ENCODE measurements around the gene PDLIM5.

The PDLIM5 gene

GRCh38 chr4:94695384-94695783 lies 243.6 kb downstream of the PDLIM5 start:
- no peak for DNase-seq (ENCODE audit: extremely low read depth, insufficient read length)
- H3K36me3 ChIP-seq (ENCODE audit: control insufficient read depth, insufficient read depth, low read length) = no peaks in the 10 kb centered on the region
- H3K4me3 ChIP-seq (replicated peaks; ENCODE audit: low read depth, low read length) = no peak overlapping the region
- TF ChIP-seq, protein P1, sequence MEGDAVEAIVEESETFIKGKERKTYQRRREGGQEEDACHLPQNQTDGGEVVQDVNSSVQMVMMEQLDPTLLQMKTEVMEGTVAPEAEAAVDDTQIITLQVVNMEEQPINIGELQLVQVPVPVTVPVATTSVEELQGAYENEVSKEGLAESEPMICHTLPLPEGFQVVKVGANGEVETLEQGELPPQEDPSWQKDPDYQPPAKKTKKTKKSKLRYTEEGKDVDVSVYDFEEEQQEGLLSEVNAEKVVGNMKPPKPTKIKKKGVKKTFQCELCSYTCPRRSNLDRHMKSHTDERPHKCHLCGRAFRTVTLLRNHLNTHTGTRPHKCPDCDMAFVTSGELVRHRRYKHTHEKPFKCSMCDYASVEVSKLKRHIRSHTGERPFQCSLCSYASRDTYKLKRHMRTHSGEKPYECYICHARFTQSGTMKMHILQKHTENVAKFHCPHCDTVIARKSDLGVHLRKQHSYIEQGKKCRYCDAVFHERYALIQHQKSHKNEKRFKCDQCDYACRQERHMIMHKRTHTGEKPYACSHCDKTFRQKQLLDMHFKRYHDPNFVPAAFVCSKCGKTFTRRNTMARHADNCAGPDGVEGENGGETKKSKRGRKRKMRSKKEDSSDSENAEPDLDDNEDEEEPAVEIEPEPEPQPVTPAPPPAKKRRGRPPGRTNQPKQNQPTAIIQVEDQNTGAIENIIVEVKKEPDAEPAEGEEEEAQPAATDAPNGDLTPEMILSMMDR (IDR thresholded peaks at IDR 0.05; ENCODE audit: insufficient read depth, low read length, poor library complexity, severe bottlenecking) = no peak
- H3K27me3 ChIP-seq (replicated peaks; ENCODE audit: control insufficient read depth, insufficient read depth, low read length) = no peaks in the 10 kb centered on the region

DNA sequence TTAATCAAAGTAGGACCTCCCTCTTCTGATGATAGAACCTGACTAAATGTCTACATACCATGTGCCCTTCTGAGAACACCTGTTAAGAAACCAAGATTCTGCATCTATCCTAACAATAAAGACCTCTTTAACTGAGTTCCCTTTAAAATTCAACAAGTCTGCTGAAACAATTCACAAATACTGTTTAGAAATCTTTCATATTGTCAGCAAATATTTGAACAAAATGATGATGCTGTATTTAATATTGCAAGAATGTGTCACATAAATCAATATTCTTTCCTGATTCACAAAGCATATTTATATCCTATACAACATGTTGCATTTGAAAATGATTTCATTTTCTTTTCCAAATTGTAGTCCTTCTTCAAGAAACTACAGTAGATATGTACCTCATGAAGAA lies 246.4 kb downstream of the PDLIM5 start:
- DNase-seq (ENCODE audit: extremely low read depth, insufficient read length) = no peak
- TF ChIP-seq, protein P1 (IDR thresholded peaks at IDR 0.05; ENCODE audit: insufficient read depth, low read length, poor library complexity, severe bottlenecking) = no peak
- Histone ChIP-seq H3K36me3 (ENCODE audit: control insufficient read depth, insufficient read depth, low read length) (no peaks in the 10 kb centered on the region), H3K27me3 (replicated peaks; ENCODE audit: control insufficient read depth, insufficient read depth, low read length) (no peaks in the 10 kb centered on the region), H3K4me3 (replicated peaks; ENCODE audit: low read depth, low read length) (no peak overlapping the region)

DNA sequence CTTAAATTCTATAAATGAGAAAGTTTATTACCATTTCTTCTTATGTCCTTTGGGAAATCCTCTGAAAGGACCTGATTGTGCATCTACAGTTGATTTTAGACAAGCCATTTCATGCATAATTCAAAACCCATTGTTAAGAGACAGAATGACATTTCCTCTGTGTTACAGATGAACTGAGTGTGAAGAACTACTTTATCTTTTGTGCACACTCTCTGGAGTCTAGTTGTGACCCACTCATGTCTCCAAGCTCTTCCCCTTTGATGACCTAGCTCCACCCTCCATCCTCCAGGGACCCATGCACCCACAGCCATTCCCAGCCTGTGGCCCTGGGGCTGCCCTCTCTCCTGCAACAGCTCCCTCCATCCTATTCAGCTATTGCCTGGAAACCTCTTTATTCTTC lies 248.6 kb downstream of the PDLIM5 start:
- no peak for DNase-seq (ENCODE audit: extremely low read depth, insufficient read length)
- TF ChIP-seq, protein P1 (IDR thresholded peaks at IDR 0.05; ENCODE audit: insufficient read depth, low read length, poor library complexity, severe bottlenecking) = no peak
- no peaks in the 10 kb centered on the region for H3K27me3 ChIP-seq (replicated peaks; ENCODE audit: control insufficient read depth, insufficient read depth, low read length)
- H3K36me3 ChIP-seq (ENCODE audit: control insufficient read depth, insufficient read depth, low read length) = no peaks in the 10 kb centered on the region
- H3K4me3 ChIP-seq (replicated peaks; ENCODE audit: low read depth, low read length) = no peak overlapping the region

DNA sequence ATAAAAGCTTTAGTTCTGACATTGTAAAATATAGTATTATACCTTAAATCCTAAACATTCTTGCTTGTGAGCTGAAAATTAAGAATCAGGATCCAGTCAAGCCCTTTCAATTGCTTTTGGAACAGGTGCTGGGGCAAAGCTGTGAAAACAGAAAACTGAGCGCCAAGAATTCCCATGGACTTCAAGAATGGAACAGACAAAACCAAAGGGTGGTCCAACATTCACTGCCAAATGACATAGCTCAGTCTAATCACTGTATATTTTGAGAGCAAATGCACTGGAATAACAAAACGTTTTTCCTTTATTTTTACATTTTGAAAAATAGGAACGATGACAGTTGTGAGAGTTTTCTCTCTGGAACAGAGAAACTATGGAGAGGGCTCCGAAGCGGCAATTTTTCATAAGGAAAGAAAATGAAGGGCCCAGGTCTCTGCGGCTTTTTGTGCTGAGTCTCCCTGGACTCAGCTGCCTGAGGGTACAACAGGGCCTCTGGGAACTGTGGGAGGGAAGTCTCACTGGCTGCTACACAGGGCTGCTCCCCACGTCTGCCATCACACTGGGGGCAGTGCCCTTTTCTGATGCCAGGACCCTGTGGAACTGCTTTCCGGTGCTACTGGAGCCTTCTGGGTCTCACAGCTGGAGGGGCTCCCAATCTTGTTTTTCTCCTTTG lies 250.0 kb downstream of the PDLIM5 start:
- TF ChIP-seq, protein P1 (IDR thresholded peaks at IDR 0.05; ENCODE audit: insufficient read depth, low read length, poor library complexity, severe bottlenecking) = no peak
- Histone ChIP-seq H3K27me3 (replicated peaks; ENCODE audit: control insufficient read depth, insufficient read depth, low read length) (no peaks in the 10 kb centered on the region), H3K36me3 (ENCODE audit: control insufficient read depth, insufficient read depth, low read length) (no peaks in the 10 kb centered on the region), H3K4me3 (replicated peaks; ENCODE audit: low read depth, low read length) (no peak overlapping the region)
- DNase-seq (ENCODE audit: extremely low read depth, insufficient read length) = no peak

- H3K36me3 ChIP-seq (ENCODE audit: control insufficient read depth, insufficient read depth, low read length) = no peaks in the 10 kb centered on the region
- TF ChIP-seq, protein P1 (IDR thresholded peaks at IDR 0.05; ENCODE audit: insufficient read depth, low read length, poor library complexity, severe bottlenecking) = no peak
- H3K27me3 ChIP-seq (replicated peaks; ENCODE audit: control insufficient read depth, insufficient read depth, low read length) = no peaks in the 10 kb centered on the region
- no peak for DNase-seq (ENCODE audit: extremely low read depth, insufficient read length)
- H3K4me3 ChIP-seq (replicated peaks; ENCODE audit: low read depth, low read length) = no peak overlapping the region
Observed at GRCh38 chr4:94711635-94712034, 259.9 kb downstream of the PDLIM5 start.
